ENCODE results near the gene DLGAP4.

The DLGAP4 gene

DNA sequence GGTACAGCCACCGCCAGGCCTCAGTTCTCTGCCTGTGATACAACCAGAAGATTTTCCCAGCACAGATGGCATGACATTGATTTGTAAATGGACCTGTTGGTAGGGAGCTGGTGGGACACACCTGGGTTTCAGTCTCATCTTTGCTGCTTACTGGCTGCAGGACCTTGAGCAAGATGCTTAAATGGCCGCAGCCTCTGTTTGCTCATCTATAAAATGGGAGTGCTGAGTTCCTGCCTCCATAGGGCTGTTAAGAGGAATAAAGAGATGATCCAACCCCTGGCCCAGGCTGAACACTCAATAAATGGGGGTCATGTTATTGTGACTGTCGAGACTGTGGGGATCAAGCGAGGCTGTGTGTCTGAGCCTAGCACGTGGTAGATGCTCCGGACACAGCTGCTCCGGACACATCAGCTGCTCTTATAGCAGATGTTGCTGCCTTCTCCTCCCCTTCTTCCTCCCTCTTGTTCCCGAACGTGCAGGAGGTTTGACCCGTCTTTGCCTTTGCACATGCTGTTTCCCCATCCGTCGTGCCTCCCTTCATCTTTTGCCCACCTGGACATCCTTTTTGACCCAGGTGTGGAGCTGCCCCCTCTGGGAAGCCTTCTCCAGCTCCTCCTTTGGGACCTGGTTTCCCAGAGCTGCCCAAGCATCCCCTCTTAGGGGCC is 29.2 kb downstream of the DLGAP4 start:
- no peak for DNase-seq

GRCh38 chr20:36336204-36336603 is 30.1 kb downstream of the DLGAP4 start:
- DNase-seq, result no peak

GRCh38 chr20:36336954-36337704 is 31.0 kb downstream of the DLGAP4 start:
- DNase-seq, result no peak

GRCh38 chr20:36337886-36338285 is 31.7 kb downstream of the DLGAP4 start:
- no peak for DNase-seq

DNA sequence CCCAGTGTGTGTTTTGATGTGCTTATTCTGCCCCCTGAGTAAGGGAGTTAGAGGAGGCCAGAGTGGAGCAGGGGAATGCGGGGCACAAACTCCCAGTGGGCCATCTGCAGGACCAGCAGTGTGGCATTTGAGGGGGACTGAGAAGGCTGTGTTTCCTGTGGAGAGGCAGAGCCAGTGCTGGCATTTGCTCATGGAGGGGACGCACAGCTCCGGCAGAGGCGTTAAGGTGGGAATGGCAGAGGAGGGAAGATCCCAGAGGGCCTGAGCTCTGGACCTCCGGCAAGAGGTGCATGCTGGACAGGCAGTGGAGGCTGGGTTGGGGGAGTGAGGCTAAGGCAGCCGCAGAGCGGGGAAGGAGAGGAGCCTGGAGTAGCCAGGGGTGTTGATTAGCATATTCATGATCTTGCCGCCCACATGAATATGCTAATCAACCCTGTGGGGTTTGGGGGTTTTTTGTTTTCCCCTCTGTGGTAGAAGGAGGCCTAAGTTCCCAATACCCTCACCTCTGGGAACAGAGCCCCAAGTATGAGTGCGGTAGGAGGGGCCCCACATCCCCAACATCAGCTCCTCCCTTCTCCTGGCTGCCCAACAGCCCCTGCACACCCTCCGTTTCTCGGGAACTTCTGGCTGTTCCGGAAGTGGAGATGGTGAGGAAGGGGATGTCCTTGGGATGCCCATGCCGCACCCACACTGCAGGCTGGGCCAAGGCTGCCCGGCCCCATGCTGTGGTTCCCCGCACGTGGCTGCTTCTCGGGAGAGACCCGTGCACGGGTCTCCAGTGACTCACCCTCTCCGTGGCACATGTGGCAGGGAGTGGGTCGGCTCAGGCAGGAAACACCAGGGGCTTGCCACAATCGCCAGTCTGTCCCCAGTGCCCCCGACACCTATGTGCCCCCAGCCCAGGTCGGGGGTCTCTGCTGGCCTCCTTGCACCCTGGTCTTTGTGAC is 33.8 kb downstream of the DLGAP4 start:
- DNase-seq, result no peak

GRCh38 chr20:36340593-36340990 is 34.5 kb downstream of the DLGAP4 start:
- DNase-seq, result no peak

DNA sequence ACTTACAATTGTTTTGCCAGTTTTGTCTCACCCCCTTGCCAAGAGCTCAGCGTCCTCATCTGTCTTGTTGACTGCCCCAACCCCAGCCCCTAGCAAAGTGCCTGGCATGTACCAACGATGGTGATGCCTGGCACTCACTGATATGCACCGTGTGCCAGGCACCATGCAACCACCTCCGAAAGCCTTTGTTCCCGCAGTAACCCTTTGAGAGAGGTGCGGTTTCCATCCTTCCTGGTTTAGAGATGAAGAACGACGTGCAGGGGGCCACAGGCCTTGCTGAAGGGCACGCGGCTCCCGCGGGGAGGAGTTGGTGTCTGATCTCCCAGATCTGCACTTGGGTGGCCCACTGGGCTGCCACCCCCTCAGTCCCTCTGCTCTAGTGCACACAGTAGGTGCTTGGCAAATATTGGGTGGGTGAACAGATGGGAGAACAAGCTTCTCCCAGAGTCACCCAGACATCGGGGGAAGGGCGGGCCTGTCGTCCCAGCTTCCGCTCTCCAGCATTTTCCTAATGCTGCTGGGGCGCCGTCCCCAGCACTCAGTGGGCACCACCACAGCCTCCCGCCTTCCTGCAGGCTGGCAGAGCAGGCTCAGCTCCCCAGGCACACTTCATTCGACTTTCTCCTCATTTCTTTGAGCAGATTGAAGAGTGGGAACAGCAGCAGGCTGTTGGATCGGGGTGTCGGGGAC is 35.3 kb downstream of the DLGAP4 start:
- no peak for DNase-seq

- DNase-seq, result no peak
Measured at GRCh38 chr20:36342331-36343120, 36.4 kb downstream of the DLGAP4 start.

GRCh38 chr20:36343641-36344040 is 37.5 kb downstream of the DLGAP4 start:
- DNase-seq, result no peak

- peak; percentile 72 for DNase-seq
Measured at GRCh38 chr20:36344517-36345132, 38.5 kb downstream of the DLGAP4 start.

GRCh38 chr20:36346256-36346655 is 40.1 kb downstream of the DLGAP4 start:
- no peak for DNase-seq

DNA sequence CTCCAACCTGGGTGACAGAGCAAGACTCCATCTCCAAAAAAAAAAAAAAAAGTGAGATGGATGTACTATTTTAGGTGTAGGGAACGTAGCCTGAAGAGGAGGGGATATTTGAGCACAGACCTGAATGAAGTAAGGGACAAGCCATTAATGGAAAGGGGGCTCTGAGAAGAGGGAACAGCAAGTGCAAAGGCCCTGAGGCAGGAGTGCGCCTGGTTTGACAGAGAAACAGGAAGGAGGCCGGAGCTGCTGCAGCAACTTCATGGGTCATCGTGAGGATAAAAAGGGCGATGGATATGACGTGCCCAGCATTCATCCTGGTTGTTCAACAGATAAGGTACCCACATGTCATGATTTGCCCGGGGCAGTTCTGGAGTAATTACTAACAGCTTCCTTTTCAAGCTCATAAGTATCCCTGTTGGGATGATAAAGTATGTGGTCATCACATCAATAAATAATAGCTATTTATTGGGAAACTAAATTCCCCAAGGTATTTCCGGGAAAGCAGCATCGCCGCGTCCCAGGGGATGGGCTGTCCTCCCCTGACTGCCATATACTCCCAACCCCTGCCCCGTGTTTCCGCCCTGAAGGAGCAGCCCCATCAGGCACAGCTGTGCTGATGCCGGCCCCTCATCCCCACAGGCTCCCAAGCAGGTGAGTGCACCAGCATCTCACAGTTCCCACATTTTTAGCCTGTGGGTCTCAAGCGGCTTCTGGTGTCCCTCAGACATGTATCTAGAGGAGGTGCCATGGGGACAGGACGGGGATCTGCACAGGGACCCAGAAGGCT is 43.4 kb downstream of the DLGAP4 start:
- DNase-seq, result no peak

DNA sequence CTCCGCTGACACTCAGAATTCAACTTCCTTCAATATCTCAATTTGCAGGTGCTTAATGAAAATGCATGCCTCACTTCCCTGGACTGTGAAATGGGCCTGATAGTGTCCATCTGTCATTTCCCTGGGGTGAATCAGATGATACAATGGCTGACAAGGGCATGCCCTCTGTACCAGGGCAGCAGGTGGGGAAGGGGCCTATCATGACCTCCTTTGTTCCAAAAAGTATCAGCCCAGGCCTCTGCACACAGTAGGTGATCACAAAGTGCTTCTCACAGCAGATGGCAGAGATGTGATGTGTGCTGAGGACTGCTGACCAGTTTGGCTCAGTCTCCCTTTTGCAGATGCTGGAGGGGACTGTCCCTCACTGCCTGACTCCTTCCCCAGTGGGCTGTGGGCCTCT is 44.3 kb downstream of the DLGAP4 start:
- no peak for DNase-seq

DNA sequence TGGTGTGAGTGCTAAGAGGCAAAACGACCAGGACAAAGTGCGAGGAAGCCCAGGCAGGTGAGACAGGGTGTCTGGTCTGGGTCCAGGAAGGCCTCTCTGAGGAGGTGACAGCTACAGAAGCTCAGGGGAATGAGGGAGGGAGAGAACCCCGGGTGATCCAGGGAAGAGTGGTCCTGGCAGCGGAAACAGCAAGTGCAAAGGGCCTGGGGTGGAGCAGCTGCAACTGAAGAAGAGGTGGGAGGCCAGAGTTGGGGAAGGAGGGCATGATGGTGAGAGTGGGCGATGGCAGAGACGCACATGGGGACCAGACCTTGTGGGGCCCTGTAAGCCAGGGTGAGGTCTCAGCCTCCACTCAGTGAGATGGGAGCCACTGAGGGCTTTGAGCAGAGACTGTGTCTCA is 45.8 kb downstream of the DLGAP4 start:
- DNase-seq, result no peak

DNA sequence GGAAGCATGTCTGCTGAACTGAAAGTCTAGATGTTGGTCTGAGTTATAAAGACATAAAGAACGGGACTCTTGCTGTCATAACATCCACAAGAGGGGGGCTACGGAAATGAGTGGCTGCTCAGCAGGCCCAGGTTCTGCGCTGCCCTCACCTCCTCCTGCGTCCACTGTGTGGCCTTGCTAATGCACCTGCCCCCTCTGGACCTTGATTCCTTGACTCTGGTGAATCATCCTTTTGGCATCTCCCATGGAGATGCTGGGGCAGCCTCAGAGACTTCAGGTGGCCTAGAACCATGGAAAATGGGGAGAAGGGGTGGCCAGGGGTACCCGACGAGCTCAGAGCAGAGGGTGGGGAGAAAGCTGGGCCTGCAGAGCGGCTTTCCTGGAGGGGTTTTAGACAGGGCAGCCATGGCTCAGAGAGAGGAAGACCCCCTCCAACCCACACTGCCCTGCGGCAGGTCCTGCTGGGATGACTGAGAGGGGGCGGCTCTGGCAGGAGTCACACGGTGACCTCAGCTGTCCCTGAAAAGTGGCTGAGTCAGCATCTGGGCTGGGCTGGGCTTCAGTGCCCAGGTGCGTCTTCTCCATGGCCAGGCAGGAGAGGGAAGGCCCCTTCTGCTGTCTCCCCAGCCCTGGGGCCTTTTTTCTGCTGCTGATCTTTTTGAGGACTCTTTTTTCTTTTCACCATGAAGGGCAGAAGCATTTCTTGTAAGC is 46.9 kb downstream of the DLGAP4 start:
- no peak for DNase-seq

DNA sequence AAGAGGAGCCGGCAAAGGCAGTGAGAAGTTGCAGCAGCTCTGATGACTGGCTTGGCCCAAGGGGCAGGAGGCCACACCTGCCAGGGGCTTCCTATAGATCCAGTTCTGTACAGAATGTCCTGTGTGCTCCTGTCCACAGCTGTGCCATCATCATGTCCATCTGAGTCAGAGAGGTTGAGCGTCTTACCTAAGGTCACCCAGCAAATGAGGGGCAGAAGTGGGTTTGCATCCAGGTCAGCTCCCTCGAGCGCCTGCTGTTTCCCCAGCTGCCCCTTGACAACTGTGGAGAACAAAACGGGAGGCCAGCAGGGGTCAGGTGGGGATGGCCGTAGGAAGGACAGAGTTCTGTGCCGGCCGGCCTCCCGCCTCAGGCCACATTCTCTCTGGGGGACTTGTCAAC is 47.6 kb downstream of the DLGAP4 start:
- no peak for DNase-seq

GRCh38 chr20:36355469-36356171 is 49.5 kb downstream of the DLGAP4 start:
- DNase-seq, result no peak

- DNase-seq, result no peak
Measured at GRCh38 chr20:36359668-36360406, 53.7 kb downstream of the DLGAP4 start.

GRCh38 chr20:36360429-36360828 is 54.3 kb downstream of the DLGAP4 start:
- no peak for DNase-seq

Measured in hematopoietic multipotent progenitor cell treated with erythropoietin and hydrocortisone succinate and interleukin-3 and kit ligand, for 6 days (in vitro differentiated cells).